Ecto neural progenitor cell (in vitro differentiated cells): Measurements from ENCODE around the gene POLR3GL.

ENCODE experiments used
- DNase-seq: peaks from one replicate; pipeline ENCODE4 v3.0.0-alpha.2; 2018; ENCODE audit warnings: low spot score

The POLR3GL gene

GRCh38 chr1:145949219-145949618 is 15.3 kb upstream of the POLR3GL start:
- no peak for DNase-seq

- no peak for DNase-seq
These were observed 13.0 kb upstream of the POLR3GL start for GRCh38 chr1:145951526-145951925.

- no peak for DNase-seq
These were observed 11.6 kb upstream of the POLR3GL start for GRCh38 chr1:145952903-145953302.

GRCh38 chr1:145953861-145954260 is 10.6 kb upstream of the POLR3GL start:
- no peak for DNase-seq

- DNase-seq: no peak
These were observed 9.1 kb upstream of the POLR3GL start for GRCh38 chr1:145955436-145955835.

GRCh38 chr1:145956361-145956760 is 8.1 kb upstream of the POLR3GL start:
- no peak for DNase-seq

GRCh38 chr1:145956781-145957442 is 7.6 kb upstream of the POLR3GL start:
- no peak for DNase-seq

- DNase-seq: peak; percentile 94
These were observed 6.8 kb upstream of the POLR3GL start, which contains the start of gene LIX1L for GRCh38 chr1:145957443-145958319. TSS of gene LIX1L (minus strand) at chr1:145958017. CDS start at chr1:145957927, 90 bp downstream.

GRCh38 chr1:145958734-145959133 is 5.8 kb upstream of the POLR3GL start:
- no peak for DNase-seq

- DNase-seq: no peak
These were observed 5.2 kb upstream of the POLR3GL start for GRCh38 chr1:145959333-145959732.

GRCh38 chr1:145959957-145960467 is 4.5 kb upstream of the POLR3GL start:
- no peak for DNase-seq

GRCh38 chr1:145960468-145961108 is 3.9 kb upstream of the POLR3GL start:
- peak; percentile 87 for DNase-seq

- DNase-seq: peak; percentile 49
These were observed 3.4 kb upstream of the POLR3GL start for GRCh38 chr1:145961109-145961424.

GRCh38 chr1:145961425-145962156 is 2.9 kb upstream of the POLR3GL start:
- peak; percentile 53 for DNase-seq

- peak; percentile 53 for DNase-seq
These were observed 2.1 kb upstream of the POLR3GL start for GRCh38 chr1:145962157-145963102.

- DNase-seq: no peak
These were observed 1.0 kb upstream of the POLR3GL start for GRCh38 chr1:145963265-145964019.

GRCh38 chr1:145965119-145965744 is 742 bp downstream of the POLR3GL start:
- no peak for DNase-seq

GRCh38 chr1:145967288-145967687 is 2.8 kb downstream of the POLR3GL start:
- DNase-seq: no peak

- DNase-seq: no peak
These were observed 8.1 kb downstream of the POLR3GL start for GRCh38 chr1:145972580-145972979.

- DNase-seq: no peak
These were observed 10.2 kb downstream of the POLR3GL start for GRCh38 chr1:145974721-145975120.
